ENCODE results near the gene EVA1A. TPM values are rescaled to one million over a fixed set of nuclear protein-coding genes. Genes with fewer than 3 reads are reported as not detected.

EVA1A gene
- total RNA-seq, 2 experiments from 2014 or later: not detected

DNA sequence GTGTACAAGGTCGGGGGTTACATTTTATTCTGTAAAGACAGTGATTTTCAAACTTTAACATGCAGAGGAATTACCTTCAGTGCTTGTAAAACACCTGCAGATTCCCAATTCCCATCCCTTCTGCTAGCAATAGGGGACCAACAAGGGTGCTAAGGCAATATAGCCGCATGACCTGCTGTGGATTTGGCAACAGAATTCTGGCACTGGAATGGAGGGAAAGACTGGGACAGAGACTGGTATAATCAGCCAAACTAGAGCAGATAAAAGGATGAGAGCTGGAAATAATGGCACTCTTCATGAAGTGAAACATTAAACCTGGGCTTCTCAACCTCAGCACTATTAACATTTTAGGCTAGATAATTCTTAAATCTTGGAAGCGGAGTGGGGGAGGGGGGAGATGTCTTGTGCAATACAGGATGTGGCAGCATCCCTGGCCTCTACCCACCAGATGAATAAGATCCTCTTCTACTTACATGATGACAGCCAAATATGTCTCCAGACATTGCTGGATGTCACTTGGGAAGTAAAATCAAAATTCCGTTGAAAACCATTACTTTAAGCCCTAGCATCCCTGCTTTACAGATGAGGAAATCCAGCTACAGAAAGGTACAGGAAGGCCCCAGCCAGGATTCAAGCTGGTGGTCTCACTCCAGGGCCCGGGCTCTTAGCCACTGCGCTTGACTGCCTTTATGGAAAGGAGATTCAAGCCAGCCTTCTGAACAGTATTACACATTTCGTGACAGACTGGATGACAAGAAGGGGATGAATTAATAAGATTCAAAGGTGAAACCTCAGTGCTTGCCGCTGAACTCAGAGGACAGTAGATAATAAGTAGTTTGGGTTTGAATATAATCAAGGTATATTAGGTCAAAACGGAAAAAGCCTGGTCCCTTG, 1.7 kb downstream of the EVA1A start:
- Mint-ChIP-seq H3K27ac (no peak overlapping the region), H3K36me3 (ENCODE audit: low read depth) (no peaks in the 10 kb centered on the region), H3K4me1 (ENCODE audit: low read depth) (peaks cover 13% of the 10 kb centered on the region), H3K4me3 (no peak overlapping the region), H3K9me3 (no peaks in the 10 kb centered on the region), H3K27me3 (ENCODE audit: low read depth) (peaks cover 40% of the 10 kb centered on the region)
- no peak for DNase-seq
- intact Hi-C loops (cut with micrococcal nuclease): no loop called here
- CTCF ChIA-PET: interaction anchor here (0.6 to 1.0 kb wide), 2 partner anchors 14 to 750 kb away, joined by 3 to 4 read pairs; no protein-coding TSS in a partner anchor

DNA sequence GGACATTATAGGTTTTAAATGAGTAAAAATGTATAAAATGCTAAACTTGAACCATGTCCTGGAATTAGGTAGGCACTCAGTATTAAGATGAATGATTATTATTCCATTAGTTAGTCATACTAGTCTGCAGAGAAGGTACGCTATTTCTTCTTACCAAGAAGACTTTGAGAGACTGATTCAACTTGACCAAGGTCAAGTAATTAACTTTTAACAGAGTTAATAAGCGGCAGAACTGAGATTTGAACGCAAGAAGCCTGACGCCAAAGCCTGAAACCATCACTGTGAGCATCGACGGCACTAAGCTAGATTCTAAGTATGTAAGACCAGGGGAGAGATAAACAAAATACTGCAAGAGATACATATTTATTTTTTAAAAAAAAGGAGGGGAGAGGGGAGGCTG, 2.6 kb downstream of the EVA1A start:
- Mint-ChIP-seq H3K4me1 (ENCODE audit: low read depth) (peaks cover 10% of the 10 kb centered on the region), H3K9me3 (no peaks in the 10 kb centered on the region), H3K36me3 (ENCODE audit: low read depth) (no peaks in the 10 kb centered on the region), H3K27ac (no peak overlapping the region), H3K27me3 (ENCODE audit: low read depth) (peaks cover 38% of the 10 kb centered on the region), H3K4me3 (no peak overlapping the region)
- intact Hi-C loops (cut with micrococcal nuclease): no loop called here
- DNase-seq: no peak
- CTCF ChIA-PET: interaction anchor here (0.6 to 1.0 kb wide), 2 partner anchors 13 to 749 kb away, joined by 3 to 4 read pairs; no protein-coding TSS in a partner anchor

DNA sequence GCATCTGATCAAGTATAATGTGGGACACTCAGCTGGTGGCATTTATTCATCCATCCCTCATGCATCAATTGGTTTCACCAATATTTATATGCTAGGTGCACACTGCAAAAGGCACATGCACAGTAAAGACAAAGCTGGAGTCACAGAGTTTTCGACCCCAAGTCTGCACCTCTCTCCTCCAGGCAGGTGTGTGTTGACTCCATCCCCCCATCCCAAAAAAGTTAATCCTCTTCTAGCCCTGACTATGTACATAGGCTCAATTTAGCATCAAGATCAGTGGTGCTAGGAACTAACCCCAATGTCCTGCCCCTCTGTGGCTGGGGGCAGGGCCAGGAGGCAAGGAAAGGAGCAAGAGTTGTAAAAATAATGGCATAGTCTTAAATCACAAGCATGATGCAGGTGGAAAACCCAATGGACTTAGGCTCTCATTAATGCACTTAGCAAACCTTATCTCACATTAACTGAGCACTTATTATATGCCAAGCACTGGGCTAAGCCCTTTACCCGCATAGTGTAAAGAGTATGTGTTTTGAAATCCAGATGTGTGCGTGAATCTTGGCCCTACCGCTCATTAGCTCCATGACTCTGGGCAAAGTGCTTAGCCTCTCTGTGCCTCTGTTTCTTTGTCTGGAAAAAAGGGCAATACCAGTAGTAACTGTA, 3.1 kb downstream of the EVA1A start:
- H3K4me3 Mint-ChIP-seq: no peak overlapping the region
- no peaks in the 10 kb centered on the region for H3K36me3 Mint-ChIP-seq (ENCODE audit: low read depth)
- H3K4me1 Mint-ChIP-seq (ENCODE audit: low read depth): peaks cover 10% of the 10 kb centered on the region
- no peaks in the 10 kb centered on the region for H3K9me3 Mint-ChIP-seq
- CTCF ChIA-PET: interaction anchor here (1.0 kb wide), 1 partner anchor 13 kb away, joined by 3 read pairs; no protein-coding TSS in a partner anchor
- H3K27ac Mint-ChIP-seq: no peak overlapping the region
- intact Hi-C loops (cut with micrococcal nuclease): no loop called here
- no peak for DNase-seq
- H3K27me3 Mint-ChIP-seq (ENCODE audit: low read depth): peaks cover 38% of the 10 kb centered on the region

DNA sequence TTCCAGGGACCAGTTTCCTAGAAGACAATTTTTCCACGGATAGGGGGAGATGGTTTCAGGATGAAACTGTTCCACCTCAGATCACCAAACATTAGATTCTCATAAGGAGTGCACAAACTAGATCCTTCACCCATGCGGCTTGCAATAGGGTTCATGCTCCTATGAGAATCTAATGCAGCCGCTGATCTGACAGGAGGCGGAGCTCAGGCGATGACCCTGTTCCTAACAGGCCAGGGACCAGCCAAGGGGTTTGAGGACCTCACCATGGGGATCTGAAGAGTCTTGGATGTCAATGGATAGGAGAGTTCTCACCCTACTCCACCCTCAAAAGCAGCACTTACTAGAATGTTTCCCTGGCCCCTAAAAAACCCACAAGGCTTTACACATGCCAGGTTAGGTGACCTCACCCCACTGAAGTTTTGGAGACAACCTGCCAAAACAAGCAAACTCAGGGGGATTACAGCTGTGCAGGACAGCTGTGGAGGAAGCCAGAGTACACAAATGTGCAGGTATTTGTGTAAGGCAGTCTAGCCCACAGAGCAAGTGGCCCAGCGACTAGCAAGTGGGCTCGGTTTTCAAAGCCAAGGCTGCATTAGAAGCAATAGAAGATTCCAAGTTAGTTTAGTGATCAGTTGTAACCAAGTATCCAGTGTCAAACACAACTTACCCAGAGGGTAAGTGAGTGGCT, 3.9 kb downstream of the EVA1A start:
- Mint-ChIP-seq H3K27ac (no peak overlapping the region), H3K27me3 (ENCODE audit: low read depth) (peaks cover 41% of the 10 kb centered on the region), H3K36me3 (ENCODE audit: low read depth) (no peaks in the 10 kb centered on the region), H3K4me1 (ENCODE audit: low read depth) (peaks cover 10% of the 10 kb centered on the region), H3K4me3 (no peak overlapping the region), H3K9me3 (no peaks in the 10 kb centered on the region)
- DNase-seq: no peak
- intact Hi-C loops (cut with micrococcal nuclease): no loop called here
- CTCF ChIA-PET: interaction anchor here (2.0 kb wide), 1 partner anchor 52 kb away, joined by 8 read pairs; no protein-coding TSS in a partner anchor

DNA sequence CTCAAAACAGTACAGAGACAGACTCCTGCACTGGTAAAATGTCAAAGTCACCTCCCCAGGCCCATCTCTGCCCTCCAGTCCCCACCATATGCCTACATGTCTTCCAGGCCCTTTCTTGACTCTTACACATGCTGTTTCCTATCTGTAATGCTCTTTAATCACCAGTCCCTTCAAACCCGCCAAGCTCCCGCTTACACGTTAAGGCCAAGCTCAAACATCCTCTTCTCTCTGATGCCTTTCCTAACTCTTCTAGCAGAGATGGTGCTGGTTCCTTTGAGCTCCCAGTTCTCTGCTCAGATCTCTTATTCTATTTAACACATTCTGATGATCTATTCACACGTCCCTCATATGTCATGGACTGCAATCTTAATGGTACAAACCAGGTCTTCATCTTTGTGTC, 5.0 kb downstream of the EVA1A start:
- no peaks in the 10 kb centered on the region for H3K36me3 Mint-ChIP-seq (ENCODE audit: low read depth)
- intact Hi-C loops (cut with micrococcal nuclease): no loop called here
- no peak overlapping the region for H3K4me3 Mint-ChIP-seq
- H3K27ac Mint-ChIP-seq: no peak overlapping the region
- peaks cover 2% of the 10 kb centered on the region for H3K4me1 Mint-ChIP-seq (ENCODE audit: low read depth)
- H3K27me3 Mint-ChIP-seq (ENCODE audit: low read depth): peaks cover 35% of the 10 kb centered on the region
- DNase-seq: no peak
- CTCF ChIA-PET: interaction anchor here (2.0 kb wide), 1 partner anchor 53 kb away, joined by 8 read pairs; no protein-coding TSS in a partner anchor
- no peaks in the 10 kb centered on the region for H3K9me3 Mint-ChIP-seq

DNA sequence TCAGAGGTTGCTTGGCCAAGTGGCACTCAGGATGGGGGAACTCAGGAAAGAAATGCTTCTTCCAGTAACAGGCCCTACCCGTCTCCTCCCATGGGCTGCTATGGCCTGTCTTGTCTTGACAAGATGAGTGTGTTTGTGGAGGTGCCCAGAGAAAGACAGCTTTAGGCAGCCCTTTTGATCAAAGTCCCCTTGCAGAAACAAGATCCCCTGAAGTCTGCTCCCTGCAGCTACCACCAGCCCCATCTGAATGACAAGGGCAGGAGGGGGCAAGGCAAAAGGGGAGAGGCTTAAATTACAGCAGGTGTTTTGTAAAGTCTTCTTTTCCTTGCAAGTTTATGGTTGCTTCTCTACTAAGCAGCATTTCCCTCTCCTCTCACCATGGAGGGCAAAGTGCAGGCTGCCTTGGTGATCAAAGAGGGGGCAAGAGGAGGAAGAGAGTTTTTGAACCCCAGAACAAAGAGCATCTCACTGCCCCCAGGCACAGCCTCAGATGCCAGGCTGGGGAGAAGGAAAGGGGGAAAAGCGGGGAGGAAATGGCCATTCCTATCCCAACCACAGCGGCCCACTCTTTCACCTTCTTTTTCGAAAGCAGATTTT, 6.7 kb downstream of the EVA1A start:
- H3K36me3 Mint-ChIP-seq (ENCODE audit: low read depth): no peaks in the 10 kb centered on the region
- H3K9me3 Mint-ChIP-seq: no peaks in the 10 kb centered on the region
- H3K27ac Mint-ChIP-seq: no peak overlapping the region
- H3K4me3 Mint-ChIP-seq: no peak overlapping the region
- DNase-seq: no peak
- intact Hi-C loops (cut with micrococcal nuclease): no loop called here
- peaks cover 25% of the 10 kb centered on the region for H3K27me3 Mint-ChIP-seq (ENCODE audit: low read depth)
- H3K4me1 Mint-ChIP-seq (ENCODE audit: low read depth): no peaks in the 10 kb centered on the region
- CTCF ChIA-PET: no interaction called here

DNA sequence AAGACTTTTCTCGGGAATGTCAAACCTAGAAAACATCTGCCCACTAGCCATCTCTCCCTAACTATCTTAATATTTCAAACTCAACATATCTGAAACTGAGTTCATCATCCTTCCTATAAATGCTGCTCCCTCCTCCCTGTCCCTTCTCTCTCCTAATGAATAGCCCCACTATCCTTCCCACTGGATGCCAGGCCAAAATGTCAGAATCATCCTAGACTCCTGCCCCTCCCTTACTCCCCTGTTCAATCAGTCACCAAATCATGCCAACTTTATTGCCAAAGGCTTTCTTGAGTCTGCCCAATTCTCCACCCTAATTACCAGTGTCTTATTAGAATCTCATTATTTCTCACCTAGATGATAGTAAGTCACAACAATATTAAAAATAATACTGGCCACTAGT, 8.5 kb downstream of the EVA1A start:
- intact Hi-C loops (cut with micrococcal nuclease): no loop called here
- no peak for DNase-seq

DNA sequence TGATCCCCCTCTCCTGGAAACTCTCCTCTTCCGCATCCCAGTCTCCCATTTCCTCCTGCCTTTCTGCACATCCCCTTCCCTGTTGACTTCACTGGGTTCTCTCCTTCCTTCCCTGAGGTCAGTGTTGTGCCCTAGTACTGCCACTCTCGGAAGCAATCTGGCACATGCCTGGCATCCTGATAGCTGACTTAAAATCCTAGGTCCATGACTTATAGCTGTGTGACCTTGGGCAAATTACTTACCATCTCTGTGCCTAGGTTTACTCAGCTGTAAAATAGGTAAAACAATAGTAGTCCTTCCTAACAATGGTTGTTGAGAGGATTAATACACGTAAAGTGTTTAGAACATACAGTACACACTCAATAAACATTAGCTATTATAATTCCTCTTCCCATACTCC, 9.3 kb downstream of the EVA1A start:
- H3K27ac Mint-ChIP-seq: no peak overlapping the region
- no peak for DNase-seq
- CTCF ChIA-PET: interaction anchor here (1.1 kb wide), 1 partner anchor 57 kb away, joined by 3 read pairs; no protein-coding TSS in a partner anchor

More for the DNA sequence above, 8.5 kb downstream of the EVA1A start:
- H3K27me3 Mint-ChIP-seq (ENCODE audit: low read depth): peaks cover 14% of the 10 kb centered on the region
- no peak overlapping the region for H3K4me3 Mint-ChIP-seq
- H3K4me1 Mint-ChIP-seq (ENCODE audit: low read depth): no peaks in the 10 kb centered on the region
- H3K9me3 Mint-ChIP-seq: no peaks in the 10 kb centered on the region
- H3K27ac Mint-ChIP-seq: no peak overlapping the region
- H3K36me3 Mint-ChIP-seq (ENCODE audit: low read depth): no peaks in the 10 kb centered on the region
- CTCF ChIA-PET: interaction anchor here (1.1 kb wide), 1 partner anchor 56 kb away, joined by 3 read pairs; no protein-coding TSS in a partner anchor

DNA sequence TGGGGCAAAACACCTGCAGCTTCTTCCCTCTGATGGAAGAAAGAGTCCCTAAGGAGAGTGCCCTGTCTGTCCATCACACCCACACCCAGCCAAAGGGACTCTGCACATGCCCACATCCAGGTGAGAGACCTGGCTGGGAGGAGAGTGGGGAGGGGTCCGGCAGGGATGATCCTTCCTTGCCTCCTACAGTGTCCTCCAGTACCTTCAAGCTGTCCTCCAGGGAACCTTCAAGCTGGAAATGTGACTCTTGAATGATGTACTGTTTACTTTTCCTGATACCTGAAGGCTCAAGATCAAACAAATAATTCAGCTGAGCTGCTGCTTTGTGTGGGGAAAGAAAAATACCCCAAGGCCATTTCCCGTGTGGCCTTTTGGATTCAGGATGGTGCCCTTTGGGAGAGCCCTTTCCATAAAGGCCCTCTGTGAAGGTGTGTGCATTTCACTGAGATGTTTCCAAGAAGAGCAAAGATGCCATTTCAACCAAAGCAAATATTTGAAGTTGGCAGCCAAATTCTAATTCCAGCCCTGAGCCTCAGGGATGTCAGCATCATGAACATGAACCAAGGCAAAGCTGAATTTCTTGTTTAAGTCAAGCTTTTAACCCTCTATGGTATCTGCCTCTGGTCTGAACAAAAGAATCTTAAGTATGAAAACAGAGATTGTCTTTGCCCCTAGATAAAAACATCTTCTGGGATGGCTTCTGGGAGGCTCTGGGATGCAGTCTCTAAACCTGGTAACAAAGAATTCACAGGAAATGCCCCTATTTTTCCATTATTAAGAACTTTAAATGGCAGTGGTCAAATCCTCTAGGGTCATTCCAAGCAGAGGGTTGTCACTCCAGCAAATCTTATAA, 11.1 kb downstream of the EVA1A start:
- intact Hi-C loops (cut with micrococcal nuclease): no loop called here
- H3K9me3 Mint-ChIP-seq: no peaks in the 10 kb centered on the region
- CTCF ChIA-PET: no interaction called here
- no peak for DNase-seq
- peaks cover 9% of the 10 kb centered on the region for H3K27me3 Mint-ChIP-seq (ENCODE audit: low read depth)
- no peak overlapping the region for H3K27ac Mint-ChIP-seq
- no peaks in the 10 kb centered on the region for H3K36me3 Mint-ChIP-seq (ENCODE audit: low read depth)
- H3K4me3 Mint-ChIP-seq: no peak overlapping the region
- H3K4me1 Mint-ChIP-seq (ENCODE audit: low read depth): no peaks in the 10 kb centered on the region

More for the DNA sequence above, 9.3 kb downstream of the EVA1A start:
- no peaks in the 10 kb centered on the region for H3K36me3 Mint-ChIP-seq (ENCODE audit: low read depth)
- intact Hi-C loops (cut with micrococcal nuclease): no loop called here
- no peaks in the 10 kb centered on the region for H3K9me3 Mint-ChIP-seq
- H3K27me3 Mint-ChIP-seq (ENCODE audit: low read depth): peaks cover 14% of the 10 kb centered on the region
- H3K4me3 Mint-ChIP-seq: no peak overlapping the region
- no peaks in the 10 kb centered on the region for H3K4me1 Mint-ChIP-seq (ENCODE audit: low read depth)

DNA sequence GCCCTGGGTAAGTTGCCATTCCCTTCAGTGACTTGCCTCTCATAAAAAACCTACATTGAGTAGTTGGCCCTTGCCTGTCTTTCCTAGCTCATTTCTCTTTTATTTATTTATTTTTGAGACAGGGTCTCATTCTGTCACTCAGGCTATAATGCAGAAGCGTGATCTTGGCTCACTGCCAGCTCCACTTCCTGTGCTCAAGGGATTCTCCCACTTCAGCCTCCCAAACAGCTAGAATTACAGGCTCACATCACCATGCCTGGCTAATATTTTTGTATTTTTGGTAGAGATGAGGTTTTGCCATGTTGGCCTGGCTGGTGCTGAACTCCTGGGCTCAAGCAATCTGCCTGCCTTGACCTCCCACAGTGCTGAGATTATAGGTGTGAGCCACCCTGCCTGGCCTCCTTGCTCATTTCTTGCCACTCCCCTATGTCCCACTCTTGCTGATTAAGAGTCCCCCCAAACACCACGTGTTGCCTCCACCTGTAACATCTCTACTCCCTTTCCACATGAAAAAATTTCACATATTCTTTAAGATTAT, 12.6 kb downstream of the EVA1A start:
- Mint-ChIP-seq H3K27me3 (ENCODE audit: low read depth) (peaks cover 8% of the 10 kb centered on the region), H3K4me3 (no peak overlapping the region), H3K36me3 (ENCODE audit: low read depth) (no peaks in the 10 kb centered on the region), H3K27ac (no peak overlapping the region), H3K4me1 (ENCODE audit: low read depth) (no peaks in the 10 kb centered on the region), H3K9me3 (no peaks in the 10 kb centered on the region)
- intact Hi-C loops (cut with micrococcal nuclease): no loop called here
- DNase-seq: peak; percentile 38
- CTCF ChIA-PET: no interaction called here

DNA sequence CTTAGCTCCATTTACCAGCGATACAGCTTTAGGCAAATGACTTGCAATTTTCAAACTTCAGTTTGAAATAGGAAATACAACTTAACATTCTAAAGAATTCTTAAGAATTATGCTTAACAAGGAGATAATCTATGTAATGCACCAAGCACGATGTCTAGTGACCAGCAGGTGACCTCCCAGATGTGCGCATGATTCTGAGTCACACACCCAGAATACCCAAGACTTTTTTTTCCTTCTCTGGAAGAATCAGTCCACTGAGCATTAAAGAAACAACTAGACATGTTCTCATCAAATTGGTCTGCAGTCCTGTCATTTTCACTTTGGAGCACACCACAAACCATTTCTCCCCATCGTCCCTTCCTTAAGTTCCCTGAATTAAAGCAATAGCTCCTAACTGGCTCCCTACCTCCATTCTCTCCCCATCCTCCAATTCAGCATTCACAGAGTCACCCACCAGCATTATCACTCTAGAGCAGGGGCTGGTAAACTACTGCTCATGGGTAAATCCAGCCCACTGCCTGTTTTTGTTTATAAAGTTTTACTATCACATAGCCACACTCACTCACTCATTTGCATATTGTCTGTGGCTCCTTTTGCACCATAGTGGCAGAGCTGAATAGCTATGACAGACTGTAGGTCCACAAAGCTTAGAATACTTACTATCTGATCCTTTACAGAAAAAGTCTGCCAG, 13.2 kb downstream of the EVA1A start:
- H3K9me3 Mint-ChIP-seq: no peaks in the 10 kb centered on the region
- H3K4me3 Mint-ChIP-seq: no peak overlapping the region
- no peaks in the 10 kb centered on the region for H3K36me3 Mint-ChIP-seq (ENCODE audit: low read depth)
- intact Hi-C loops (cut with micrococcal nuclease): no loop called here
- H3K4me1 Mint-ChIP-seq (ENCODE audit: low read depth): no peaks in the 10 kb centered on the region
- H3K27ac Mint-ChIP-seq: no peak overlapping the region
- CTCF ChIA-PET: no interaction called here
- no peak for DNase-seq
- H3K27me3 Mint-ChIP-seq (ENCODE audit: low read depth): peaks cover 8% of the 10 kb centered on the region

Data from activated naive CD4-positive, alpha-beta T cell treated with anti-CD3 and anti-CD28 coated beads for 36 hours (primary cell).